Medulla oblongata (tissue), 1 donor: ENCODE results near the gene KRCC1.
"Not testable (repeated sequence)": the region's sequence is repeated elsewhere in the genome, so short reads cannot be mapped to it uniquely, and the experiment has no call there.

Experiments
- DNase-seq: peaks from one replicate; pipeline ENCODE4 v3.0.0-alpha.2; 2015; ENCODE audit errors: extremely low spot score

KRCC1 gene

GRCh38 chr2:88042476-88042875, 13.1 kb downstream of the KRCC1 start:
- no peak for DNase-seq

DNA sequence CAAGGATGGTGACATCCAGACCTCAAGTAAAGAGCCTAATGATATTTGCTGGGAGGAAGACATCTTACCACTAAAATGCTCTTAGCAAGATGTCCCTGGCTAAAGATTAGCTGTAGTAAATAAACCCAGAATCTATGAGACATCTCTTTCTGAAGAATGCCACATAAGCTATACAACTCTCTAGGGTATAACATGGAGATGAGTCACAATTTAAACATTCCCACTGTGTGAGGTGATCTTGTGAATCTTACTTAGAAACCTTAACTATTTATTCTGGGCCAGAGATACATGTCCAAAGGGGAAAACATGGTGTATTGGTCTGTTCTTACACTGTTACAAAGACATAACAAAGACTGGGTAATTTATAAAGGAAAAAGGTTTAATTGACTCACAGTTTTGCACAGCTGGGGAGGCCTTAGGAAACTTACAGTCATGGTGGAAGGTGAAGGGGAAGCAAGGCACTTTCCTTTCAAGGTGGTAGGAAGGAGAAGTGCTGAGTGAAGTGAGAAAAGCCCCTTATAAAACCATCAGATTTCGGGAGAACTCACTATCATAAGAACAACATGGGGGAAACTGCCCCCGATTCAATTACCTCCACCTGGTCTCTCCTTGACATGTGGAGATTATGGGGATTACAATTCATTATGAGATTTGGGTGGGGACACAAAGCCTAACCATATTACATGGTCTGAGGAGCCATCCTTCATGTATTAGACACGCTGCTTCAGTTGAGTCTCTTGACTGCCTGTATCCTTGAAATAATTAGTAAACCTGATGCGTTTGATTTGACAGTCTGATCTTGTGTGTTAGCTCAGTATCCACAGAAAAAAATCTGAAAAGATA, 17.1 kb downstream of the KRCC1 start:
- no peak for DNase-seq

DNA sequence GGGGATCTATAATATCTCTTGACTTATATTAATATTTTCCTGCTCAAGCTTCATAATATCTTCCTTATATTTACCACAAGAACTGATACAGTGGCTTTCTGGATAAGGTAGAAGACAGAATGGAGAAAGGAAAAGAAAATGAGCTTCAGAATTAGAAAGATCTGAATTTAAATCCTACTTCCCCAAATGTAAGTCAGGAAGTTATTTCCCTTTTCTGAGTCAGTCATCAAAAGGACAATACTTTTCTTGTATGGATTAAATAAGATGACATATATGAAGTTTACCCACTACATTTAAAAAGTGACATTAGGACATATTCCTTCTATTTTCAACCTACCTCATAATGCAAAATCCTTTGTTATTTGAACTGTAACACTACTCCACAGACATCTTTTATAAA, 19.0 kb downstream of the KRCC1 start:
- no peak for DNase-seq

GRCh38 chr2:88036182-88036581, 19.4 kb downstream of the KRCC1 start:
- DNase-seq = no peak

GRCh38 chr2:88032070-88032702, 23.4 kb downstream of the KRCC1 start:
- no peak for DNase-seq

- DNase-seq = no peak
Measured at GRCh38 chr2:88028931-88029330, 26.7 kb downstream of the KRCC1 start.

- DNase-seq = peak; percentile 62
Measured at GRCh38 chr2:88027697-88028389, 27.7 kb downstream of the KRCC1 start.

- no peak for DNase-seq
Measured at GRCh38 chr2:88024509-88024908, 31.1 kb downstream of the KRCC1 start.

DNA sequence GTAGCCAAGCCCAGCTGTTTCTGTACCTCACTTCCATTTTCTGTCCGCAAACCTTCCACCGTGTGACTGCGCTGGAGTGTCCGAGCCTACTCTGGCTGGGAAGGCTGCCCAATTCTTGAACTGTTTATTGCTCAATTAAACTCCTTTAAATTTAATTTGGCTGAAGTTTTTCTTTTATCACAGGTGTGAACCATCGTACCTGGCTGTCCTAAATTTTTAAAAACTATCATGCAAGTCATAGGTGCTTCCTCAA, 33.0 kb downstream of the KRCC1 start:
- DNase-seq = no peak

DNA sequence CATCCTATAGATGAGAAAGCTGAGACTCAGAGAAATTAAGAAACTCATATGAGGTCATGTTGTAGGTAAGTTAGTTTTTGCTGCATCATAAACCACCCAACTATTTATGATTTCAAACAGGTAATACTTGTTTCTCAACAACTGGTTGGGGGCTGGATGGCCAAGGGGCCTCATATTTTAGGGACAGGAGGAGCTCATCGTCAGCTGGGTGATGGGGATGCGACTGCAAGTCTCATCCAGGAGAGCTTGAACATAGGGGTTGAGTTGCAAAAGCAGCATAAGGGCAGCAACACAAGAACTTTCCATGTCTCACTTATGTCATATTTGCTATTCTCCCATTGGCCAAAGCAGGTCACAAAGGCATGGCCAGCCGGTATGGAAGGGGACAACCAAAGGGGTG, 35.6 kb downstream of the KRCC1 start:
- DNase-seq = no peak

DNA sequence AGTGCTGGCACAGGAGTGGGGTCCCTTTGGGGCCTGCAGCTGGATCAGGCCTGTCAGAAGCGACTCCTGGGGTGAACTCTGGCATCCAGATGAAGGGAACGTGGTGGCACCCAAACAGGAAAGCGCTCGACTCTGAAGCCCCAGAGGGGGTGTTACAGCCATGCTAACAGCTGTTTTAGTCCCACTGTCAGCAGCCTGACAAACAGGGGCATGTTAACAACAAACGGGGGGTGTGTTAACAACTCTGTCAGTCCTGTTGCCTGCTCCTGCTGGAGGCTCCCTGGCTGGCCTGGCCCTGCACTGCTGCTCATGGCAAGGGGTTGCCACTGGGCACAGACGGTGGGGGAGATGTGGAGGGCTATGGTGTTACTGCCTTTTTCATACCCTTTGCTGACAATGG, 36.7 kb downstream of the KRCC1 start:
- no peak for DNase-seq

GRCh38 chr2:88018077-88018805, 37.3 kb downstream of the KRCC1 start:
- not testable (repeated sequence) for DNase-seq

DNA sequence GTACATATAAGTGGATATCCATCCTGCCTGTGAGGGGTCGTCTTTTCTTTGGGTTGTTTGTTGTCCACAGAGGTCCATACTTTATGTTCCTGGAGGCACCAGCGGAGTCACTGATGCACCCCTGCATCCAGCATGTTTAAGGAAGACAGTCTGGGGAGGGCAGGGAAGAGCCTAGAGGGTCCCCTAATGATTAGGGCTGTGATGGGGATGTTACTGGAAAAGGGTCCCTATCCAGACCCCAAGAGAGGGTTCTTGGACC, 37.9 kb downstream of the KRCC1 start:
- not testable (repeated sequence) for DNase-seq

DNA sequence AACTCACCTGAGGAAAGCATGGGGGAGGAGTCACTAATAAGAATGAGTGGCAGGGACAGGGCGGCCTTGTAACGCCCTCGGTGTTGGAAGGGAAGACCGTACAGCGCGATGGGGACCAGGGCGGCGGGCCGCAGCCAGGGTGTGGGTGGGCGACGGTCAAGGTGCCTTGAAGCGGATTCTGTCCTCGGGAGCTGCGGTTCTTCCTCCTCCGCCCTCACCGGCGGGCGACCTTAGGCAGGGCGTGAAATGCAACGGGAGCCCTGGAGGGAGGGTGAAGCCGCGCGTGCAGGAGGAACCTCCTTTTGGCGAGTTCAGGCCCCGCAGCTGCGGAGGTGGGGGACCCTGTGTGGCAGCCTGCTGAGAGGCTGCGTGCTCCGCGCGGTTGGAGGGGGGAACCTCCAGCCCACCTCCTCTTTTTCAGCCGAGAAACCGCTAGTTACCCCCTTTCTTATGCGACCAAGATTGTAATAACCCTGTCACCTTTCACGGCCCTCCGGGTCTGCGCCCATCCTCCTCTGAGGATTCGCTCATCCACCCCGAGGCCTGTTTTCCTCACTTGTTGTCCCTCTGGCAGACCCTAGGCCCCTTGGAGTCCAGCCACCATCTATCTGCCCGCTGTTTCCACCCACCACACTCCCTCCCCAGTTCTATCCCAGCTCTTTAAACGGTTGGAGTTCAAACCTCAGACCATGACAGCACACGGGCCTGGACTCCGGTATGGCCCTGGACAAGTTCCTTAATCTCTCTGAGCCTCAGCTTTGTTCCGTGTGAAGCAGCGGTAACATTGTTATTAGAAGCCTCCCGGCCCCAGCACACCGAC, 38.4 kb downstream of the KRCC1 start:
- DNase-seq = peak; percentile 23

GRCh38 chr2:88016086-88016959, 39.3 kb downstream of the KRCC1 start, which contains the start of gene RNU2-63P:
TSS of gene RNU2-63P (minus strand) at chr2:88016547.
- DNase-seq = peak; percentile 85

GRCh38 chr2:88011011-88011410, 44.6 kb downstream of the KRCC1 start:
- peak; percentile 53 for DNase-seq

GRCh38 chr2:88010136-88010535, 45.4 kb downstream of the KRCC1 start:
- DNase-seq = no peak

- no peak for DNase-seq
Measured at GRCh38 chr2:88006912-88007439, 48.6 kb downstream of the KRCC1 start.

DNA sequence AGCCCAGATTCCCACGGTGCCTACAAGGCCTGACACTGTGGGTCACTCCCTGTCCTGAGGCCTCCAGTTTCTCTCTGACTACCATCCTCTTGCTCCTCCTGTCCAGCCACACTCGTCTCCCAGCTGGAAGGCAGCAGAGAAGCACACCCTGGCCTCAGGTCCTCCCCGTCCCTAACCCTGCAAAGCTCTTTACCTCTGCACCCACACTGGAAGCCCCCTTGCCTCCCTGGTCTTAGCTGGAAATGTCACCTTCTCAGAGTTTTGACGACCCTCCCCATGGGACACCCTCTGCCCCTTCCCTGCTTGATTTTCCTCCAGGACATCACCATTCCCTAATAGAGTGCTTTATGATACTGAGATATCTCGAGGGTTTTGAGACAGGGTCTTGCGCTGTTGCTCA, 49.8 kb downstream of the KRCC1 start:
- no peak for DNase-seq

DNA sequence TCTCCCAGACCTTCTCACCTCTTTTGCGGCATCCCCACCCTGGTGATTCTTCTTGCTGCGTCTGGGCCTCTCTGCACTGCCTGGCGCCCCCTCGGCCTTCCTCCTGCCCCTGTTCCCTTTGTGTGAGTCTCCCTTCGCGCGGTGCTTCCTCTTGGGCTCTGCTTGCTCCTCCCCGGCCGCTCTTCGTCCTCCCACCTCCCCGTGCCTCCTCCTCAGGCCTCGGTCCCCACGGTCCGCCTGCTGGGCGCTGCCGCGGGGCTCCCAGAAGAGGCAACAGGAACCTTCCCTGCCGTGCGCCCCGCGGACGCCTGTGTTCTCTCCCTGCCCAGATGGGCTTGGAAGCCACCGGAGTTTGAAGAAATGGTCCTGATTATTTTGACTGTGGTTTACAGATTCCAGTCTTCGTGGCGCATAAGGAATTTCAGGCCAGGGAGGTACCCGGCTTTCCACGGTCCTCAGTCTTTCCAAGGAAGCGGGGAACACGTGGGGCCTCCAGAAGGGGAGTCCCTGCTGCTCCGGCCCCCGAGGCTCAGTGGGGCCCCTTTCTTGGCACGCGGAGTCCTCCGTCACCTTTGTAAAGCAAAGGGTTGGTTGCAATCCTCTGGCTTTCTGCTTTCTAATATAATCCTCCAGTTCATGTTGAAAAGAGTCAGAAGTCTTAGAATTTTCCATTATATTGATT, 52.4 kb downstream of the KRCC1 start:
- DNase-seq = no peak
